GM21723 (cell line): ENCODE results near the gene FRMD5.

Experiments
- ATAC-seq: cut with Tn5 transposase; IDR thresholded peaks from one replicate; pipeline ENCODE4 v1.9.1; 2021; ENCODE audit warnings: mild to moderate bottlenecking, moderate library complexity; ENCODE audit not compliant: unreplicated experiment

Gene FRMD5

DNA sequence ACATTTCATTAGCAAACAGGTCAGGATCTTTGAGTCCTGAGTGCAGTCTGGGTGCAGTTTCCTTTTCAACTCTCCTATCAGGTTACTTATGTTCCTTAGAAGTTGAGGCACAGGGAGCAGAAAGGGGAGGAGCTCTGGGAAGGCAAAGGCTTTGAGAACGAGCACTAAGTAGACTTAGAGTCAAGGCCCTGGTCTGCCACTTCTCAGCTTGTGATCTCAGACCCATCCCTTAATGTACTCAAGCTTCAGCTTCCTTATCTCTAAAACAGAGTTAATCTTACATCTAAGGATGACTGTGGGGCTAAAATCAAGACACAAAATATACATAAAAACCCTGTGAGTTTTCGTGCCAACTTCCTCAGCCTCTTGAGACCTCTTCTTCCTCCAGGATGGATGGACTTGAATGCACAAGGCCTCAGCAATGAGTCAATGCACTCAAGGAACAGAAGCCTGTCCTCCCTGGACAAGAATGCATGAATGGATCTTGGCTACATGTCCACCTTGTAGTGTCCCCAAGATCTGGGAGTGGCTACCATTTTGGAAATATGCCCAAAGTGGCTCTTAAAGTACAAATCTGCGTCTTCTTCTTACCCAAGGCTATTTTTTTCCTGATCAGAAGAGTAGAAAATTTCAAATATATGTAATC is 263.2 kb downstream of the FRMD5 start:
- ATAC-seq: no peak

DNA sequence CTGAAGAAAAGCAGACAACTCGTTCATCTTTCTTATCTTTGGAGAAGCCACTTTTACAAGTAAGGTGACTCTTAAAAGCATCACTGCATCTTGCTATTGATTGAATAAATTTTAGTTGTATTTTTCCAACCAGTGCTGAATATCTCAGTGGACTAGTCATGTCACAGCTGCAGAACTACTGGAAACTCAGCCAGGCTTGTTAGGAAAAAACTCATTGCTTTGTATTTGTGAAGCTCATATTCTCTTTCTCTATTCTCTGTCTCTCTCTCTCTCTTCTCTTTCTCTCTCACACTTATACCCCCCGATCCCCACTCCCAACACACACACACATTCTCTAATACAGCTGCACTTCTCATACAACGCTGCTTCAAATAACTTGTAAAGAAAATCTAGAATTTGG is 264.0 kb downstream of the FRMD5 start:
- ATAC-seq: no peak

GRCh38 chr15:43930556-43930955 is 264.5 kb downstream of the FRMD5 start:
- ATAC-seq: no peak

- no peak for ATAC-seq
These were observed 265.0 kb downstream of the FRMD5 start for GRCh38 chr15:43930079-43930478.

DNA sequence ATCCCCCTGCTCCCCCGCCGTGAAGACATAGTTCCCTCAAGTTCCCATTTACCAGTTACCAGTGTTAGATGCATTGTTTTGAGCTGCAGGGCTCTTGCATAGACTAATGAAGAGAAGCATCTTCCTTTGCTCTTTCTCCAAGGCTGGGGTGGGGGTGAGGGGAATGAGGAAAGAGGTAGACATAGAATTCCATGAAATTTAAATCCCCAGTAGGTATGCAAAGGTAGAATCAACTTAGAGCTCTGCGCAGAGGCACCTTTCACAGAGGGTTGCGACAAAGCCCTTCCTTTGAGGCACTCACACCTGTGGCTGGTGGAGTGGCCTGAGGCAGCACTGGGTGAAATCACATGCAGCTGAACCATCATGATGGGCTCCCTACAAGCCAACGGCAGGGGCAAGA is 266.9 kb downstream of the FRMD5 start:
- ATAC-seq: no peak

- ATAC-seq: no peak
These were observed 267.9 kb downstream of the FRMD5 start for GRCh38 chr15:43927203-43927602.

GRCh38 chr15:43923553-43923952 is 271.5 kb downstream of the FRMD5 start:
- ATAC-seq: no peak

DNA sequence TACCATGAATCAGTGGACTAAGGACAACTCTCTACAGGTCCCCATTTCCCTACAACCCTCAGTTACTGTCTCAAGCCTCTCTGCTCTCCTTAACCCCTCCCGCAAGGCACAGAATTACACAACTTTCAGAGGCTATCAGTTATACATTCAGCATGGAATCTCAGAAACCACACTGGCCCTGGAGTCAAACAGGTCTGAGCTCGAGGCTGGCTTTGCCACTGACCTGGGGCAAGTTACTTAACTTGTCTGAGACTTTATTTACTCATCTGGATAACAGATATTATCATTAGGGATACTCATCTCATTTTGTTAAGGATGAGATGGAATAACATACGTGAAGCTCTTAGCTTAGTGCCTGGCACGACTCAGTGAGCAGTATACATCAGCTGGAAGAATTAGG is 273.1 kb downstream of the FRMD5 start:
- no peak for ATAC-seq

- ATAC-seq: no peak
These were observed 274.3 kb downstream of the FRMD5 start for GRCh38 chr15:43920815-43921214.

GRCh38 chr15:43920254-43920600 is 274.8 kb downstream of the FRMD5 start:
- ATAC-seq: no peak

- no peak for ATAC-seq
These were observed 275.4 kb downstream of the FRMD5 start for GRCh38 chr15:43919540-43920253.

DNA sequence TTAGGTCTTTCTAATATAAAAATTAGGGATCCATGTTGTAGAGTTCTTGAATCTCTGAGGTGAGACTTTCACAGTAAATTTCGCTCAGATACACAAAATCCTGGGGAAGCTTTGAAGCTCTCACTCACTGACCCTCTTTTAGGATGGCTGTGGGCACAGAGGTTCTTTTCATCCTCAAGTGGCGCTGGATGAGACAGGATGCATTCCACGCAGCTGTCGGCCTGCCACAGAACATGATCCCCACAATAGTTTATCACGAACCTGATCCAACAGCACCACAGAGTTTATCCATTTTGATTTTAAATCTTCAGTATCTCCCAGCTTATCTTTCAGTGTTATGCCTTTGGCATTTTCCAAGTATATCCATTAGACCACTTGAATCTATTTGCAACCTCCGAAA is 276.4 kb downstream of the FRMD5 start:
- no peak for ATAC-seq

- ATAC-seq: no peak
These were observed 278.8 kb downstream of the FRMD5 start for GRCh38 chr15:43916326-43916660.

GRCh38 chr15:43915631-43916325 is 279.3 kb downstream of the FRMD5 start:
- ATAC-seq: no peak

DNA sequence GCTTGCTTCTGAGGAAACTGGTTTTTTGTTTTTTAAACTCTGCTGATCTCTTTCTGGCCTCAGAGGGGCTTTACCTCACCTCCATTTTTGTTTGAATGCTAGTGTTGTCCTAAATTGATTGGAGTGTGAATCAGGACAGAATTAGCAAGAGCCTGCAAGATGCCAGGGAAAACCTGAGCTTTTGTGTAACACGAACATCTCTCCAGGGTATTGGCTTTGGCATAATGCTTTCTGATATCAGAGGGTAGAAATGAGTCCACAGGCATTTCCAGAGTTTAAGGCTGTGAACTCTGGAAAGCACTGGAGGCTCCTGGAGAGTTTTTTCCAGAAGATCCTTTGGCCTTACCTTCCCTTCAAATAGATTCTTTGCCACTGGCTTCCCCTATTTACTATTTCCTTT is 281.1 kb downstream of the FRMD5 start:
- no peak for ATAC-seq

DNA sequence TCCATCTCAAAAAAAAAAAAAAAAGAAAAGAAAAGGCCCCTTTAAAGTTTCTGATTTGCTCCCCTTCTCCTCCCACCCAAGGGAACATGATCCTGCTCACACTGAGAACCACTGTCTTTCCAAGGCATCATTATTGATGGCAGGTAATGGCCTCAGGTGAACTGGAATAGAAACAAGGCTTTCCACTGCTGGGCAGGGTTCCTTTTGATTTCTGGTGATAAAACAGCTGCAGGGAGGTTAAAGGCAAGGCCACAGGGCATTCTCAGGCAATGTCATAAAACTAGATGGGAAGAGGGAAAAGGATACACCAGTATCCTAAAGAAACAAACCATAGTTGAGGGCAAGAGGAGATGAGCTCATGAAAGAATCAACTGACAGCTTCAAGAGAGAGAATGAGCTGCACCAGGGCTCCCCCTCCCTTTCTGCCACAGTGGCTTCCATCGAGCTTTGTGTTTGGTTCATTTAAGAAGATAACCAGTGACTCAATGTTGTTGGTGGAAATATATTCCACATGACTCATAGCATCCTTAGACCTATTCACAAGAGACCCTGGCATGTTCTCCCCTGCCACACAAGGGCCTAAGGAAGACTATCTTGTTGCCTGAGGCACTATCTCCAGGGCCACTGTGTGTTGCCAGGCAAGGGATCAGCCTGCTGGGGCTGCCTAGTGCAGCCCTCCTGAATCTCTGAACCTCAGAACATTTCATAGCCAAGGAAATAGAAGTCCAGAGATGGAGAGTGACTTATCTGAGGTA is 281.9 kb downstream of the FRMD5 start:
- ATAC-seq: no peak

DNA sequence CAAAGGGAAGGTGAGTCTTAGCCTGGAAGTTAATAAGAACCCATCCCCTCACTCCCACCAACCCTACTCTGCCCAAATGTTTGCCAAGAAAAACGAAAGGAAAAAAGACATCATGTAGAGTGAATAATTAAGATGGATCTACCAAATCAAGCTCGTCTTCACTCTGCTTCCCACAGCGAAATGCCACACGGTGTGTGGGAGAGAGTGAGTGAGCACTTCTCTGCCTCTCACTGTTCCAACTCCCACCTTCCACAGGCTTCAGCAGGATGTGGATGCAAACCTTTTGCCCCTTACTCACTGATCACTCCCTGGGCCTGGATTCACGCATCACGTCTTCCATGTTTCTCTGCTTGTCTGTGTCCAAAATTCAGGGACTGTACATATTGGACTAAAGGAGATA is 282.9 kb downstream of the FRMD5 start:
- no peak for ATAC-seq

DNA sequence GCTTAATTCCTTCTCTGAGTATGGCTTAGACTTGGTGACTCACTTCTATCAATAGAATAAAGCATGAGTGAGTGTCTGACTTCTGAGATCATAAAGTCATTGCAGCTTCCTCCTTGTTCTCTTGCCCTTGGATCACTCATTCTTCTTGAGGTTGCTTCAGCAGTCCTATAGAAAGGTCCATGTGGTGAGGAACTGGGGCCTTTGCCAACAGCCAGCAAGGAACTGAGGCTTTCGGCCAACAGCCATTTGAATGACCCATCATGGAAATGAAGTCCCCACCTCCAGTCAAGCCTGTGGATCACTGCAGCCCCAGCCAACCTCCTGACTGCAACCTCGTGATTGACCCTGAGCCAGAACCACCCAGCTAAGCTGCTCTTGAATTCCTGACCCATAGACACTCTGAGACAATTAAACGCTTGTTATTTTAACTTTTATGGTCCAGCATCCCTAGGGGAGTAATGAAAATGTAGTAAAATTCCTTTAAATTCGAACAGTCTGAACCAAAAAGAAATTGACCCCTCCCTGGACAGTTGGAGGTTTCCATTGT is 283.8 kb downstream of the FRMD5 start:
- no peak for ATAC-seq

GRCh38 chr15:43908516-43909050 is 286.5 kb downstream of the FRMD5 start:
- no peak for ATAC-seq

GRCh38 chr15:43905755-43906154 is 289.3 kb downstream of the FRMD5 start:
- ATAC-seq: no peak

- ATAC-seq: peak; percentile 57
These were observed 291.2 kb downstream of the FRMD5 start for GRCh38 chr15:43903864-43904290.
